CD14-positive monocyte (primary cell): ENCODE results near the gene SLC22A12. TPM values are rescaled to one million over a fixed set of nuclear protein-coding genes. Genes with fewer than 3 reads are reported as not detected.

Experiments used
- DNase-seq, 3 donors: peaks; one replicate each; pipeline ENCODE4 v3.0.0-alpha.2; 2011 to 2022
- H2AFZ ChIP-seq: 2 replicates; pipeline ENCODE4 v1.6.0; 2012; ENCODE audit warnings: mild to moderate bottlenecking, low read depth, low read length, inconsistent platforms; ENCODE audit not compliant: insufficient read depth, poor library complexity, severe bottlenecking
- H3K27ac ChIP-seq, 2 donors: 1 replicate in 1 of 2; 2 replicates in 1 of 2; pipeline ENCODE4 v1.5.1; 2012 to 2013; ENCODE audit warnings: low read length in 2 of 2, control low read depth in 1 of 2, inconsistent platforms in 1 of 2, low read depth in 1 of 2, mild to moderate bottlenecking in 1 of 2
- H3K27me3 ChIP-seq, 2 donors: one replicate each; pipeline versions ENCODE4 v1.6.0 to v1.6.1; 2011 to 2013; ENCODE audit warnings: low read length in 2 of 2; ENCODE audit not compliant: control insufficient read depth in 2 of 2, insufficient read depth in 2 of 2
- H3K36me3 ChIP-seq, 2 donors: replicated peaks in 1 of 2; 1 replicate in 1 of 2; 2 replicates in 1 of 2; pipeline versions ENCODE4 v1.5.1 to v1.6.1; 2012 to 2013; ENCODE audit warnings: low read length in 2 of 2, control low read depth in 1 of 2, inconsistent platforms in 1 of 2, mild to moderate bottlenecking in 1 of 2; ENCODE audit not compliant: insufficient read depth in 2 of 2, control insufficient read depth in 1 of 2
- H3K4me1 ChIP-seq, 2 donors: 1 replicate in 1 of 2; 2 replicates in 1 of 2; pipeline versions ENCODE4 v1.5.1 to v1.6.1; 2012 to 2013; ENCODE audit warnings: low read length in 2 of 2, control low read depth in 1 of 2, inconsistent platforms in 1 of 2, mild to moderate bottlenecking in 1 of 2, moderate library complexity in 1 of 2; ENCODE audit not compliant: insufficient read depth in 2 of 2, control insufficient read depth in 1 of 2
- H3K4me2 ChIP-seq: replicated peaks from 2 replicates; pipeline ENCODE3; 2012; ENCODE audit warnings: low read length, moderate library complexity, mild to moderate bottlenecking; ENCODE audit not compliant: poor library complexity, severe bottlenecking; ENCODE audit errors: extremely low read depth
- H3K4me3 ChIP-seq, 3 experiments: fragments of 200-600 bp in 1 of 3; sonication (generic) in 1 of 3; replicated peaks in 1 of 3; 1 replicate in 2 of 3; 2 replicates in 1 of 3; pipeline ENCODE4 v1.5.1; 2011 to 2013; ENCODE audit warnings: low read length in 3 of 3, mild to moderate bottlenecking in 3 of 3, control low read depth in 2 of 3, low read depth in 2 of 3, inconsistent platforms in 1 of 3, moderate library complexity in 1 of 3
- H3K79me2 ChIP-seq: 2 replicates; pipeline ENCODE4 v1.6.0; 2012; ENCODE audit warnings: mild to moderate bottlenecking, control low read depth, inconsistent platforms, low read length, moderate library complexity; ENCODE audit not compliant: insufficient read depth
- H3K9ac ChIP-seq: 2 replicates; pipeline ENCODE4 v1.6.0; 2017; ENCODE audit warnings: low read length, mild to moderate bottlenecking; ENCODE audit not compliant: insufficient read depth, poor library complexity, severe bottlenecking
- H3K9me3 ChIP-seq, 2 donors: replicated peaks in 1 of 2; 1 replicate in 1 of 2; 2 replicates in 1 of 2; pipeline versions ENCODE4 v1.5.1 to v1.6.1; 2012 to 2013; ENCODE audit warnings: low read length in 2 of 2, control low read depth in 1 of 2; ENCODE audit not compliant: control insufficient read depth in 1 of 2, insufficient read depth in 1 of 2
- H4K20me1 ChIP-seq: 2 replicates; pipeline ENCODE4 v1.6.0; 2012; ENCODE audit warnings: mild to moderate bottlenecking, low read length, control low read depth, moderate library complexity; ENCODE audit not compliant: insufficient read depth
- H3K27ac Mint-ChIP-seq, 7 donors: one replicate each; pipeline ENCODE4 v1.8.0; 2020; ENCODE audit warnings: mild to moderate bottlenecking in 7 of 7, mixed read lengths in 7 of 7, moderate library complexity in 6 of 7, inconsistent platforms in 2 of 7
- H3K27me3 Mint-ChIP-seq, 3 donors: one replicate each; pipeline ENCODE4 v1.8.0; 2021 to 2022; ENCODE audit warnings: low read depth in 3 of 3, mild to moderate bottlenecking in 3 of 3, mixed read lengths in 3 of 3, moderate library complexity in 3 of 3, inconsistent platforms in 1 of 3
- H3K36me3 Mint-ChIP-seq, 2 donors: one replicate each; pipeline ENCODE4 v1.8.0; 2020; ENCODE audit warnings: mixed read lengths in 2 of 2, inconsistent platforms in 1 of 2, mild to moderate bottlenecking in 1 of 2
- H3K4me1 Mint-ChIP-seq: one replicate; pipeline ENCODE4 v1.8.0; 2020; ENCODE audit warnings: mild to moderate bottlenecking, mixed read lengths
- H3K4me3 Mint-ChIP-seq, 2 donors: one replicate each; pipeline ENCODE4 v1.8.0; 2020; ENCODE audit warnings: mild to moderate bottlenecking in 2 of 2, mixed read lengths in 2 of 2, moderate library complexity in 1 of 2
- H3K9me3 Mint-ChIP-seq, 7 donors: one replicate each; pipeline ENCODE4 v1.8.0; 2020 to 2022; ENCODE audit warnings: mixed read lengths in 7 of 7, mild to moderate bottlenecking in 6 of 7, moderate library complexity in 6 of 7, inconsistent platforms in 2 of 7
- CTCF ChIP-seq: fragments of 200-600 bp; IDR thresholded peaks from one replicate; pipeline ENCODE4 v1.8.0; 2022; ENCODE audit warnings: antibody characterized with exemption, mild to moderate bottlenecking
- WGBS: methylation state at CpG from one replicate; pipeline ENCODE4 v1.1.5; 2013; ENCODE audit warnings: missing lambda C conversion rate; ENCODE audit not compliant: insufficient coverage; 5-methylcytosine and 5-hydroxymethylcytosine counted together
- intact Hi-C, 2 donors: fragments of 100-400 bp; cut with micrococcal nuclease; formaldehyde crosslinking; loops; one replicate each; pipeline versions ENCODE4 v1.15.0 to v1.15.1; 2023
- polyA plus RNA-seq, 3 donors: library from polyadenylated mRNA; depleted of rRNA in 1 of 3; unstranded in 2 of 3; stranded (reverse) in 1 of 3; fragments of 300-500 nt in 2 of 3; fragments of >200 nt in 1 of 3; fragmentation: Illumina TruSeq in 2 of 3; gene quantifications; 1 replicate in 2 of 3; 2 replicates in 1 of 3; pipeline ENCODE4 v1.2.3, GENCODE V29; 2012 to 2021

Gene SLC22A12
- polyA plus RNA-seq, 3 donors: not detected

DNA sequence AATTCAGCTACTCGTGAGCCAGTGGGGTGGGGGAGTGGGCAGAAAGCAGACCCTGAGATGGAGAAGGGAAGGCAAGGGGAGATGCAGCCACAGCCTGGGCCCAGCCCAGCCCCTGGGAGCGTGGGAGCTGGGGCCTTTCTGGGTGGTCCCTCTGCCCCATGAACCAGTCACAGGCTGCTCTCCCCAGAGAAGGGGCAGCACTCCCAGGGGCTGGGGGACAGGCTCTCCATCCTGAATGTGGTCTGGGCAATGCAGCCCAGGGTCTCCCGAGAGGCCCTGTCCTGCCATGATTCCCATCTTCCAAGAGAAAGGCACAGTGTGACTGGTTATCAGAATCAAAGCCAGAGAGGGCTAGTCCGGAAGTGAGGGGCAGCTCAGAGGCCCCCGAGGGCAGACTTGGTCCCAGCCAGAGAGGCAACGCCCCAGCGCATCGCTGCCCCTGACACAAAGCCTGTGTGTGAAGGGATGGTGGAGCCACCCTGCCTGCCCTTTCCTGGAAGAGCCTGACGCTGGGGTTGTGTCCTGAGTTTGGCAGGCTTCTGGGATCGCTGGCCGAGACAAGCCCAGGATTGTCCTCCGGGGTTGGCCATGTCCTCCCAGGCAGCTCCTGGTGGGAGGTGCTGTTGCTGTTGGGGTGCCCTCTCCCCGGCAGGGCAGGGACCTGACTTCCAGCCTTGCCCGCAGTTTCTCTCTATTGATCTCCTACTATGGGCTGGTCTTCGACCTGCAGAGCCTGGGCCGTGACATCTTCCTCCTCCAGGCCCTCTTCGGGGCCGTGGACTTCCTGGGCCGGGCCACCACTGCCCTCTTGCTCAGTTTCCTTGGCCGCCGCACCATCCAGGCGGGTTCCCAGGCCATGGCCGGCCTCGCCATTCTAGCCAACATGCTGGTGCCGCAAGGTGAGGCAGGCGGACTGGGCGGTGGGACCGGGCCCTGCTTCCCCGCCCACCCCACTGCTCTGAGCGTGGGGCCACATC is 23.8 kb upstream of the SLC22A12 start:
- peaks cover 0 to 3% of the 10 kb centered on the region in 2 donors for H3K4me1 ChIP-seq
- Mint-ChIP-seq H3K36me3 (no peaks in the 10 kb centered on the region), H3K27me3 (peaks cover 0 to 1% (median 0%) of the 10 kb centered on the region in 3 donors), H3K4me1 (peaks cover 7% of the 10 kb centered on the region), H3K9me3 (peaks cover 0 to 2% (median 0%) of the 10 kb centered on the region in 7 donors), H3K27ac (no peak overlapping the region), H3K4me3 (no peak overlapping the region)
- H2AFZ ChIP-seq: no peak overlapping the region
- TF ChIP-seq CTCF: no peak
- H3K4me2 ChIP-seq: no peak overlapping the region
- no peak overlapping the region for H3K9ac ChIP-seq
- H3K36me3 ChIP-seq: no peaks in the 10 kb centered on the region
- intact Hi-C loops: no loop called here
- no peaks in the 10 kb centered on the region for H3K79me2 ChIP-seq
- no peaks in the 10 kb centered on the region for H3K9me3 ChIP-seq
- 90% methylated on average over 23 of the region's 30 CpGs for WGBS
- no peak overlapping the region for H3K4me3 ChIP-seq
- no peaks in the 10 kb centered on the region for H3K27me3 ChIP-seq
- no peak for DNase-seq
- H4K20me1 ChIP-seq: no peaks in the 10 kb centered on the region
- H3K27ac ChIP-seq: no peak overlapping the region

GRCh38 chr11:64568041-64568571 is 22.9 kb upstream of the SLC22A12 start:
- no peak overlapping the region for H3K27ac ChIP-seq
- 93% methylated on average over 31 of the region's 34 CpGs for whole genome bisulfite sequencing
- H3K27me3 Mint-ChIP-seq: no peaks in the 10 kb centered on the region
- no peak overlapping the region for H3K4me3 ChIP-seq
- intact Hi-C loops: no loop called here
- no peak overlapping the region for H3K4me3 Mint-ChIP-seq
- H3K36me3 ChIP-seq: no peaks in the 10 kb centered on the region
- no peaks in the 10 kb centered on the region for H3K79me2 ChIP-seq
- H3K9me3 Mint-ChIP-seq: peaks cover 0 to 2% (median 0%) of the 10 kb centered on the region in 7 donors
- no peak overlapping the region for H3K9ac ChIP-seq
- H3K4me1 ChIP-seq: peaks cover 0 to 3% of the 10 kb centered on the region in 2 donors
- no peak overlapping the region for H2AFZ ChIP-seq
- no peak overlapping the region for H3K4me2 ChIP-seq
- no peaks in the 10 kb centered on the region for H3K36me3 Mint-ChIP-seq
- TF ChIP-seq CTCF: no peak
- no peaks in the 10 kb centered on the region for H4K20me1 ChIP-seq
- H3K4me1 Mint-ChIP-seq: peaks cover 7% of the 10 kb centered on the region
- DNase-seq: no peak
- no peaks in the 10 kb centered on the region for H3K9me3 ChIP-seq
- no peaks in the 10 kb centered on the region for H3K27me3 ChIP-seq
- H3K27ac Mint-ChIP-seq: no peak overlapping the region
